Neuronal stem cell (in vitro differentiated cells): ENCODE measurements around the gene ITPA.
A peak's percentile ranks its signal among the peaks of the same experiment; 100 is the strongest.

Experiments
- DNase-seq: peaks from one replicate; pipeline ENCODE4 v3.0.0-alpha.2; 2013; ENCODE audit warnings: low spot score
- H2AFZ ChIP-seq: one replicate; pipeline ENCODE4 v1.6.1; 2013; ENCODE audit warnings: mild to moderate bottlenecking, low read length, inconsistent platforms
- H2AK5ac ChIP-seq: 2 replicates; pipeline ENCODE4 v1.6.1; 2013; ENCODE audit warnings: low read depth, mild to moderate bottlenecking, inconsistent platforms, low read length, moderate library complexity, mixed read lengths
- H2BK120ac ChIP-seq: 2 replicates; pipeline ENCODE4 v1.6.1; 2013; ENCODE audit warnings: low read depth, mild to moderate bottlenecking, inconsistent platforms, low read length, moderate library complexity, mixed read lengths
- H2BK12ac ChIP-seq: one replicate; pipeline ENCODE4 v1.6.1; 2013; ENCODE audit warnings: low read length, inconsistent platforms
- H2BK15ac ChIP-seq: 2 replicates; pipeline ENCODE4 v1.6.1; 2013; ENCODE audit warnings: mild to moderate bottlenecking, low read length, inconsistent platforms, mixed read lengths
- H2BK5ac ChIP-seq: one replicate; pipeline ENCODE4 v1.6.1; 2013; ENCODE audit warnings: inconsistent platforms, mild to moderate bottlenecking, low read length, moderate library complexity
- H3K14ac ChIP-seq: one replicate; pipeline ENCODE4 v1.6.1; 2013; ENCODE audit warnings: low read length, inconsistent platforms
- H3K18ac ChIP-seq: 2 replicates; pipeline ENCODE4 v1.6.1; 2013; ENCODE audit warnings: low read length, inconsistent platforms
- H3K23ac ChIP-seq: 2 replicates; pipeline ENCODE4 v1.6.1; 2013; ENCODE audit warnings: low read depth, mild to moderate bottlenecking, mixed read lengths, low read length, inconsistent platforms; ENCODE audit not compliant: poor library complexity
- H3K27ac ChIP-seq: replicated peaks from 3 replicates; pipeline ENCODE4 v1.5.1; 2013; ENCODE audit warnings: low read length, inconsistent platforms
- H3K27me3 ChIP-seq, 3 experiments: 2 replicates each; pipeline ENCODE4 v1.6.1; 2013; ENCODE audit warnings: low read length in 3 of 3, mild to moderate bottlenecking in 2 of 3, inconsistent platforms in 1 of 3, low read depth in 1 of 3, mixed read lengths in 1 of 3, moderate library complexity in 1 of 3; ENCODE audit not compliant: control insufficient read depth in 3 of 3, insufficient read depth in 3 of 3
- H3K36me3 ChIP-seq, 2 donors: replicated peaks in 1 of 2; 2 replicates each; pipeline ENCODE4 v1.6.1; 2013; ENCODE audit warnings: low read length in 2 of 2; ENCODE audit not compliant: control insufficient read depth in 2 of 2, insufficient read depth in 2 of 2
- H3K4ac ChIP-seq: 2 replicates; pipeline ENCODE4 v1.6.1; 2013; ENCODE audit warnings: inconsistent platforms, mild to moderate bottlenecking, low read length, moderate library complexity
- H3K4me1 ChIP-seq, 2 donors: 1 replicate in 1 of 2; 2 replicates in 1 of 2; pipeline ENCODE4 v1.6.1; 2013; ENCODE audit warnings: low read length in 2 of 2, low read depth in 1 of 2; ENCODE audit not compliant: control insufficient read depth in 2 of 2, insufficient read depth in 1 of 2
- H3K4me2 ChIP-seq: one replicate; pipeline ENCODE4 v1.6.1; 2013; ENCODE audit warnings: mild to moderate bottlenecking, low read length, inconsistent platforms; ENCODE audit not compliant: insufficient read depth, poor library complexity, severe bottlenecking
- H3K4me3 ChIP-seq, 2 donors: 2 replicates each; pipeline ENCODE4 v1.5.1; 2013; ENCODE audit warnings: low read length in 2 of 2, mild to moderate bottlenecking in 2 of 2, inconsistent platforms in 1 of 2, moderate library complexity in 1 of 2
- H3K79me1 ChIP-seq: one replicate; pipeline ENCODE4 v1.6.1; 2013; ENCODE audit warnings: low read depth, mild to moderate bottlenecking, inconsistent platforms, low read length, moderate library complexity
- H3K9ac ChIP-seq: one replicate; pipeline ENCODE4 v1.6.1; 2013; ENCODE audit warnings: mild to moderate bottlenecking, low read depth, low read length, inconsistent platforms; ENCODE audit not compliant: poor library complexity
- H3K9me3 ChIP-seq, 2 donors: replicated peaks in 1 of 2; 2 replicates each; pipeline versions ENCODE3 to v1.6.1; 2013; ENCODE audit warnings: low read length in 2 of 2, mild to moderate bottlenecking in 2 of 2, inconsistent platforms in 1 of 2, low read depth in 1 of 2, mixed read lengths in 1 of 2, moderate library complexity in 1 of 2; ENCODE audit not compliant: control insufficient read depth in 2 of 2, insufficient read depth in 1 of 2
- H4K8ac ChIP-seq: one replicate; pipeline ENCODE4 v1.6.1; 2013; ENCODE audit warnings: low read depth, mild to moderate bottlenecking, inconsistent platforms, low read length, moderate library complexity
- H4K91ac ChIP-seq: one replicate; pipeline ENCODE4 v1.6.1; 2013; ENCODE audit warnings: low read length, low read depth, mild to moderate bottlenecking, inconsistent platforms; ENCODE audit not compliant: poor library complexity
- WGBS, 2 donors: extraction: QIAGEN DNeasy Blood & Tissue Kit; methylation state at CpG; one replicate each; pipeline ENCODE4 v1.1.7; 2013; ENCODE audit warnings: missing lambda C conversion rate in 2 of 2, mixed read lengths in 1 of 2; ENCODE audit not compliant: insufficient read length in 2 of 2, insufficient replicate concordance in 1 of 2; ENCODE audit errors: extremely low coverage in 2 of 2; 5-methylcytosine and 5-hydroxymethylcytosine counted together

ITPA gene

GRCh38 chr20:3204124-3204794 is 5.0 kb upstream of the ITPA start, which contains the start of gene DDRGK1:
DDRGK1 (minus strand) TSS chr20:3204682; CDS start chr20:3204627, 55 bp downstream.
- peaks cover 7 to 9% of the 10 kb centered on the region in 2 donors for H3K4me1 ChIP-seq
- H3K79me1 ChIP-seq, result peaks cover 24% of the 10 kb centered on the region
- peak within 1 kb of the TSS; percentile 95 for H3K23ac ChIP-seq
- peaks cover 19 to 33% of the 10 kb centered on the region in 2 donors for H3K36me3 ChIP-seq
- peak; percentile 82 for DNase-seq
- H3K14ac ChIP-seq, result peak within 1 kb of the TSS; percentile 82
- H2BK120ac ChIP-seq, result no peak within 1 kb of the TSS
- no peak within 1 kb of the TSS for H2BK15ac ChIP-seq
- H4K91ac ChIP-seq, result no peak within 1 kb of the TSS
- peak within 1 kb of the TSS; percentile 43 for H4K8ac ChIP-seq
- peak within 1 kb of the TSS; percentile 99 for H2AFZ ChIP-seq
- peak within 1 kb of the TSS; percentile 91 for H3K4me2 ChIP-seq
- peak within 1 kb of the TSS; percentile 97 for H3K9ac ChIP-seq
- H2AK5ac ChIP-seq, result peak within 1 kb of the TSS; percentile 94
- no CpG with 5 or more reads among the region's 48 CpGs for WGBS, 2 donors
- peaks cover 0 to 2% of the 10 kb centered on the region in 2 donors for H3K9me3 ChIP-seq
- H3K4me3 ChIP-seq, result peak within 1 kb of the TSS; percentile 82 to 85
- peak within 1 kb of the TSS; percentile 97 for H3K4ac ChIP-seq
- H2BK5ac ChIP-seq, result peak within 1 kb of the TSS; percentile 82
- H3K27me3 ChIP-seq, result no peaks in the 10 kb centered on the region
- peak within 1 kb of the TSS; percentile 100 for H3K18ac ChIP-seq
- peak within 1 kb of the TSS; percentile 93 for H3K27ac ChIP-seq
- peak within 1 kb of the TSS; percentile 84 for H2BK12ac ChIP-seq

DNA sequence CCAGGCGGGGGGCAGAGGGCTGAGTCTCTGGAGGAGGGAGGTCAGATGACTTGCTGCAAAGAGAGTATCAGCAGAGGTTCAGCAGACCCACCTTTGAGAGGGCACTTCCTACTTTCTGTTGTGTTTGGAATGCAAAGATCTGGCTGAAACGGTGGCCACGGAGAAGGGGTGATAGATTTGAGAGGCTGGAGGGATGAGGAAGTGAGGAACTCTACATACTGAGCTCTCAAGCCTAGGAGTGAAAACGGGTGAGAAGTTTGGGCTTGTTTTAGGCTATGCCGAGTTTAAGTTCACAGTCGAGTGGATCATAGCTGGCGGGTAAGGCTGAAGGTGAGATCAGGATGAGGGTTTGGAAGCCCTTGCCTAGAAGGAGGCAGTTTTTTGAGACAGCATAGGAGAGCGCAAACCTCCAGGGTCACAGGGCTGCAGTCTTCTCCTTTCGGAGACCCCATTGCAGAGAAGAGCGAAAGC is 477 bp upstream of the ITPA start:
- Histone ChIP-seq H3K79me1 (peaks cover 6% of the 10 kb centered on the region), H3K4me1 (peaks cover 10 to 15% of the 10 kb centered on the region in 2 donors), H2BK12ac (no peak overlapping the region), H3K18ac (peak overlapping the region; percentile 61), H3K23ac (no peak overlapping the region), H2BK15ac (no peak overlapping the region), H3K36me3 (peaks cover 7 to 19% of the 10 kb centered on the region in 2 donors), H2BK120ac (no peak overlapping the region), H3K9me3 (no peaks in the 10 kb centered on the region), H2AFZ (peak overlapping the region; percentile 90), H2BK5ac (no peak overlapping the region), H4K91ac (no peak overlapping the region), H3K27me3 (no peaks in the 10 kb centered on the region), H2AK5ac (no peak overlapping the region), H3K9ac (peak overlapping the region; percentile 85), H3K27ac (peak overlapping the region; percentile 59), H3K14ac (no peak overlapping the region), H4K8ac (no peak overlapping the region), H3K4me3 (peak overlapping the region; percentile 79 to 92), H3K4me2 (peak overlapping the region; percentile 94), H3K4ac (no peak overlapping the region)
- WGBS, 2 donors, result no CpG with 5 or more reads among the region's 10 CpGs
- DNase-seq, result no peak

- Histone ChIP-seq H4K91ac (no peak overlapping the region), H3K27me3 (no peaks in the 10 kb centered on the region), H3K36me3 (peaks cover 11 to 28% of the 10 kb centered on the region in 2 donors), H3K9ac (peak overlapping the region; percentile 87), H2BK5ac (no peak overlapping the region), H2BK12ac (no peak overlapping the region), H3K4me1 (peaks cover 10 to 15% of the 10 kb centered on the region in 2 donors), H3K14ac (peak overlapping the region; percentile 25), H3K79me1 (peaks cover 3% of the 10 kb centered on the region), H3K27ac (no peak overlapping the region), H3K18ac (peak overlapping the region; percentile 45), H3K4me3 (peak overlapping the region; percentile 79 to 92), H3K23ac (no peak overlapping the region), H3K4ac (no peak overlapping the region), H2BK120ac (no peak overlapping the region), H2AK5ac (peak overlapping the region; percentile 67), H3K9me3 (no peaks in the 10 kb centered on the region), H4K8ac (no peak overlapping the region), H2BK15ac (no peak overlapping the region), H2AFZ (peak overlapping the region; percentile 90), H3K4me2 (peak overlapping the region; percentile 94)
- DNase-seq, result no peak
- no CpG with 5 or more reads among the region's 10 CpGs for WGBS, 2 donors
Observed at GRCh38 chr20:3209946-3210317, 634 bp downstream of the ITPA start.

- no peak overlapping the region for H2BK5ac ChIP-seq
- no peak overlapping the region for H3K23ac ChIP-seq
- H2BK12ac ChIP-seq, result no peak overlapping the region
- H3K14ac ChIP-seq, result no peak overlapping the region
- no CpG with 5 or more reads among the region's 2 CpGs for WGBS, 2 donors
- peak overlapping the region; percentile 79 to 92 for H3K4me3 ChIP-seq
- H3K27me3 ChIP-seq, result no peaks in the 10 kb centered on the region
- H3K4me1 ChIP-seq, result peaks cover 10 to 15% of the 10 kb centered on the region in 2 donors
- H3K4ac ChIP-seq, result no peak overlapping the region
- no peak for DNase-seq
- peak overlapping the region; percentile 94 for H3K4me2 ChIP-seq
- no peak overlapping the region for H4K8ac ChIP-seq
- H4K91ac ChIP-seq, result no peak overlapping the region
- no peak overlapping the region for H3K27ac ChIP-seq
- H3K9ac ChIP-seq, result no peak overlapping the region
- peak overlapping the region; percentile 90 for H2AFZ ChIP-seq
- H3K36me3 ChIP-seq, result peaks cover 14 to 32% of the 10 kb centered on the region in 2 donors
- H2BK15ac ChIP-seq, result no peak overlapping the region
- no peak overlapping the region for H3K18ac ChIP-seq
- H3K79me1 ChIP-seq, result peaks cover 4% of the 10 kb centered on the region
- H3K9me3 ChIP-seq, result no peaks in the 10 kb centered on the region
- H2AK5ac ChIP-seq, result no peak overlapping the region
- no peak overlapping the region for H2BK120ac ChIP-seq
Observed at GRCh38 chr20:3210346-3210745, 1.0 kb downstream of the ITPA start.
